ENCODE measurements around the gene PPAT.

- TF ChIP-seq CTCF (IDR thresholded peaks at IDR 0.05) (no peak), EZH2 (IDR thresholded peaks at IDR 0.05; ENCODE audit: borderline replicate concordance, insufficient read depth, low read depth, low read length, poor library complexity, severe bottlenecking) (no peak)
Measured at GRCh38 chr4:56370377-56370776, 65.0 kb downstream of the PPAT start.
